HG03039 (cell line): ENCODE data around the gene MIPOL1.

Source experiments
- ATAC-seq: cut with Tn5 transposase; IDR thresholded peaks from one replicate; pipeline ENCODE4 v1.9.1; 2021; ENCODE audit warnings: mild to moderate bottlenecking, moderate library complexity; ENCODE audit not compliant: unreplicated experiment

Gene MIPOL1

DNA sequence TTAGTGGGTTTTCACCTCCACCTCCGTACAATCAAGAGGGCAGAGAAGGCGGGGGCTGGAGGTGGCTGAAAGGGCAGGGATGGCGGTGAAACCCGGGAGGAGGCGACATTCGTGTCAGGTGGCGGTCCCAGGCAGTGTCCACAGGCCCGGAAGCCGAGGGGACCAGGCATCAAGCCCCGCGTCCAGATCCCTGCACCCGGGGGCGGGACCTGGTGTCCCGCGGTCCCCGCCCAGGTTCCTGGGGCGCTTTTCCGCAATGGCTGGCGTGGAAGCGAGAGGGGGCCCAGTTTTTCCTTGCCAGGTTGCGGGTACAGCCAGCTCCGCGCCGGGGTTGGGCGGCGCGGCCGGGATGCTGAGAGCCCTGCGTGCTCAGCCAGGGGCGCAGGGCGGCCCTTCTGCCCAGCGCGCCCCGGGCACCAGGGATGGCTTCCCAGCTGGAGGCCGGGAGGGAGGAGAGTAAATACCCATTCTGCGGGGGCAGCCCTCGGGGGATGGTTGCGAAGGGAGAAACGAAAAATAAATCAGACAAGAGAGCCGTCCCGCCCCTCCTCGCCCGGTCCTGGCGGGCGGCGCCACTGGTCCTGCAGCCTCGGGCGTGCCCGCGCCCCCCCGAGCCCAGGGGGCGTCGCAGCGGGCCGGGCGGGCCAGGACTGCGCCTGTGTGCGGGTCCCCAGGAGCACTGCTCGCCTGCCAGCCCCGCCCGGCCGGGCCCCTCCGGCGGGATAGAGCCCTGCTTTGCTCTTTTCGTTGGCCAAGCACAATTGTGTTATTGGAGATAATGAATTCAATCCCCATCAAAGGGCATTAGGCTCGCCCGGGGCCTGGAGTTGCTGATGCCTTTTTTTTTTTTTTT lies 385.8 kb downstream of the MIPOL1 start:
- ATAC-seq: no peak

GRCh38 chr14:37584211-37585100 lies 386.7 kb downstream of the MIPOL1 start:
- no peak for ATAC-seq

GRCh38 chr14:37585101-37585511 lies 387.4 kb downstream of the MIPOL1 start:
- ATAC-seq: no peak

- no peak for ATAC-seq
Measured at GRCh38 chr14:37585971-37586796, 388.4 kb downstream of the MIPOL1 start.

- no peak for ATAC-seq
Measured at GRCh38 chr14:37586797-37587130, 389.0 kb downstream of the MIPOL1 start.

DNA sequence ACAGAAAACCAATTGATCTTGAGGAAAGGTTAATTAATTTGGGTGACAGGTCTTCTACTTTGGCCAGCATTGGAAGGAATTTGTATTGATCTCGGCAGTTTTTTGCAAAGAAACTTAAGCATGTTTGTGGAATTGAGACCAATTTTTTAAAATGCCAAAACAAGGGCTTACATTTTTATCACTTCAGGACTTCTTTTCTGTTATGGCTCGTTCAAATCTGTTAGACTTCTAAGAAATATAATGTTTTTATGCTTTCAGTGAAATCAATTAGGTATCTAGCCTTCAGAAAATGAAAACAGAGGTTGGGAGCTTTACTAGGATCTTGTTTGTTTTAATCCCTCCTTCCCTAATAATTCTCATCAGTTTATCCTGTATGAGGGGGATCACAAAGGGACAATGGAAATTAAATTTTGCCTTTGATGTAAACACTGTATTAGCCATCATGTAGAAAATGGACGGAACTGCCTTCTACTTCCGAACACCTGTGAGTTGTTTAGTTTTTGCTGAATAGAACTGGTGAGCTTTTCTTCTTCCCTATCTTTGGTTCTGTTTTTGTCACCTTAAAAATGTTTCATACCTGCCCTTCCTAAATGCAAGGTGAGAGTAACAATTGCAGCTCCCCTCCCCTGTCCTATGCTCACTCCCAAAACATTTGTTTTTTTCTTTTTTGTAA lies 389.5 kb downstream of the MIPOL1 start:
- no peak for ATAC-seq

- ATAC-seq: no peak
Measured at GRCh38 chr14:37587881-37588666, 390.3 kb downstream of the MIPOL1 start.

DNA sequence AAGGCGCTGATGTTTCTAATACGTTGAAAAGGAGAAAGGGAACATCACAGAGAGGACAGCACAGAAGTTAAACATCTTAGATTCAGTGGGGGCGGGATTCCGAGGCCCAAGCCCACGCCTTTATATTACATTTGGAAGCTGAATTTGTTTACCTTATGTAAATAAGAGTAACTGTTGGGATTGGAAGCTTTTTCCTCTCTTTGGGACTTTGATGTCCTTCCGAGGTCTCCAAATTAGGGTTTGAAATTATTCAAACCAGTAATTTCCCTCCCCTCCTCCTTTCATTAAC lies 390.9 kb downstream of the MIPOL1 start:
- no peak for ATAC-seq

DNA sequence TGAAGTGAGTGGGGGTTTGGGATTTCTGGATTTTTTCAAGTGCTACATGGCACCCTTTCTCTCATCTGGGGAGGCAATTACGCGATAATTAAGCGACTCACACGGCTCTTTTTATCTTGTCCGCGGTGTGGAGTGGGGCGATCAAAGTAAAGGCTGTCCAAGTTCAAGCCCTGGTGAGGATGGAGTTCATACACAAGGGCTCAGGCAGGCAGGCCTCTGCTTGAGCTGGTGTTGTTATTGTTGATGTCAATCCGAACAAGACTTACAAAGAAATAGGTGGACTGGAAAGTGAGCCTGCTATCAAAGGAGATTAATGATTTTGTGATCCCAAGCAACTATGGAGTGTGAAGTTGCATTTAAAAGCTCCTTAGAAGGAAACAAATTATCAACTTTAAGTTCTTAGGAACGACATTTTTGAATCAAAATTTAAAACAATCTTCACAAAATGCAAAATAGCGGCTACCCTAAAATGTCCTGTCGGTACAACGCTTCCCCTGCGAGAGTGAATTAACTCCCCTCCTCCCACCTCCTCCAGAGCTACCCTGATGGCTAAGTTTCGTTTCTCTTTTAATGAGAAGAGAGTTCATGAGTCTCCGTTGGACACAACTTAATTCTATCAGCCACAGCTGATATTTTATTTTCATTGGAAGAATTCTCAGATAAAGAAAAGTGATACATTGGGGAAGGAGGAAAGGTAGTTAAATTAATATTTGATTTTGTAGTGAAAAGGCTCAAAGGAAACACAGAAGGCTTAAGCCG lies 391.4 kb downstream of the MIPOL1 start:
- no peak for ATAC-seq

- no peak for ATAC-seq
Measured at GRCh38 chr14:37589715-37590427, 392.1 kb downstream of the MIPOL1 start.

DNA sequence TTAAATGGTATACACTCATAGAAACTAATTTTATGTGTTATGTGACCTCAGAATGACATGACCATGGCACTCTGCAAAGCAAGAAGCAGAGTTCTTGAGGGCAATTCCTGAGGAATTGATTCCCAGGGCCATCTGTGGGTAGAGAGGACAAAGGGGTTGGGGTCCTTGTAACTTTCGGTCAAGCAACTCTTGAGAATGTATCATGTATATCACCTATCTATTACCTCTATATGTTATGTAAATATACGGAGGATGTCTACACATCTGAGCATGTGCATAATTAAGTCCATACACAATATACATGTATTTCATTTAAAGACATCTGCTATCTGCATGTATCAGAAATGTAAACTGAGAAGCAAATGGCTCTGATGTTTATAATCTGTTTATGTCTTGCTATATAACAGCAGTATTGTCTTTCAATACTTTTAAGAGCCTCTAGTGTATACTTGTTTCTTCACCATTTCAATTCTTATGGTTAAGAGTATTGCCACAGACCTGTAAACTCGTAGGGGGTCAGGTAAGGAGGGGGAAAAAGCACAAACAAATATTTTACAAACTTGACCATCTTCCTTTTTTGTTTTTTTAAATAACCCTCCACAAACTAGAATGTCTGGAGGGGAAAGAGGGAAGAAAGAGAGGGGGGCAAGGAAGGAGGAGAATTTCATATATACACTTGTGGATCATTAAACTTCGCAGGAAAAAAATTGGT lies 392.8 kb downstream of the MIPOL1 start:
- no peak for ATAC-seq

DNA sequence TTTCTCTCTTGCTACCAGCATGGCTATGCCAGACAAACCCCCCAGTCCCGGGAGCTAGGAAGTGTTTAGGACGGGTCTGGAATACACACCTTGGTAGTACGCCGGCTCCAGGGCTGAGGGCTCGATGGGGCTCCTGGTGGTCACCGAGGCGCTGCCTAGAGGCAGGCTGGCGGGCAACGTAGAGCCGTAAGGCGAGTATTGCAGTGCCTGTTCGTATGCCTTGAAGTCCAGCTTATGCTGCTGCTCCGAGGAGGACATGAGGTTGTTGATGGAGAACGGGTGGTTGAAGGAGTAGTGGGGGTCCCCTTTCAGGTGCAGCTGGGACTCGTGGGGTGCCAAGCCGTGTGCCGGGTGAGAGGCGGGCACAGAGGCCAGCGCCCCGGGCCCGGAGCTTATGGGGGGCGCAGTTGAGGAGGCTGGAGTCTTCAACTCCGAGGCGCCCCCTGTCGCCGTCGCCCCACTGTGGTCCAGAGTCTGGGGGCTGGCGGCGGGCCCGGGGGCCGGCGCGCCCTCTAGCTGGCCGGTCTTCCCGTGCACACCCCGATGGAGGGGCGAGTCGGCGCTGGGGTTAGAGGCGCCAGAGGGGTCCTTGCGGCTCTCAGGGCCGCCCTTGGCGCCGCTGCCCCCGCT lies 393.7 kb downstream of the MIPOL1 start:
- no peak for ATAC-seq

- ATAC-seq: no peak
Measured at GRCh38 chr14:37591941-37592481, 394.3 kb downstream of the MIPOL1 start.

DNA sequence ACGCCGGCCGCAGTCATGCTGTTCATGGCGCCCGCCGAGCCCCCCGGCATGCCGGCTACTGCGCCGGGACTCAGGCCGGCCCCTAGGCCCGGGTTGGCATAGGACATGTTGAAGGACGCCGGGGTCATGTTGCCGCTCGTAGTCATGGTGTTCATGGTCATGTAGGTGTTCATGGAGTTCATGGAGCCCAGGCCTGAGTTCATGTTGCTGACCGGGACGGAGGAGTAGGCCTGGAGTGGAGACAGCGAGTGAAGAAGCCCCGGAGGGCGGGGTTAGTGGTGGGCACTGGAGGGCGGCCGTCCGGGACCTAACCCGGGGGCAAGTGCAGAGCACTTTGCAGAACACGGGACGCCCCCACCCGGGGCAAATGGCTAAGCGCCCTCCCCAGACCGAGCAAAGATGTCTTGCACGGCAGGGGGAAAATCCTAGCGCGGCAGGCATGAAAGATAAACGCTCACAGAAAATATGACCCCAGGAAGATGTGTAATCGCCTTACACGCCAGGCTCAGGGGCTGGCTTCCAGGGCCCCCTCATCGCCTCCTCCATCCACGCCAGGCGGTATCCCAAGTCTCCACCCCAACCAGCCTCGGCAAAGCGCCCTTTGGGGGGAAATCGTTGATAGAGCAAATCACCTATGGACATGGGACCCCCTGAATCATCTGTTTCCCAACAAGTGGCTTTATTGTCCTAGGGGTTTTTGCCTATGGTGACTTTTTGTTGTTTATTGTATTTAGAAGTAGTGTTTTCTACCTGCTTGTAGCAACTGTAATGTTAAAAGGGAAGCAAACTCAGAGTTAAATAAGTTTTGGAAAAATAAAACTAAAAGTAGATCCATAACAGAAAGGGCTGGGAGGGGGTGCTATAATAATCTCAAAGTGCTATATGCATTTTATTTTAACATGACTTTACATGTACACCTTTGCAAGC lies 395.0 kb downstream of the MIPOL1 start:
- ATAC-seq: no peak

- ATAC-seq: no peak
Measured at GRCh38 chr14:37593511-37594237, 395.9 kb downstream of the MIPOL1 start.
